ENCODE data around the gene KLHL42. TPM values are rescaled to one million over a fixed set of nuclear protein-coding genes. Genes with fewer than 3 reads are reported as not detected.

KLHL42 gene
- total and polyA plus RNA-seq, 4 donors, result 7.5 to 32.5 (median 15.3) TPM

- DNase-seq (peak in 1 of 3 donors; percentile 4), ATAC-seq (ENCODE audit: insufficient read depth, low FRiP score) (peak; percentile 43)
- 93 to 95% methylated on average over 3 of the region's 3 CpGs for WGBS, 2 donors
- H3K4me1 ChIP-seq (ENCODE audit: control insufficient read depth in 5 of 5, insufficient read depth in 5 of 5, low read length in 5 of 5), result peaks cover 0 to 2% (median 0%) of the 10 kb centered on the region in 5 donors
- peak overlapping the region in 1 of 2 donors; percentile 51 for H3K27ac ChIP-seq (ENCODE audit: low read depth in 1 of 2, low read length in 1 of 2)
- H3K36me3 ChIP-seq (ENCODE audit: control insufficient read depth in 4 of 4, insufficient read depth in 4 of 4, low read length in 4 of 4), result peaks cover 3 to 11% (median 7%) of the 10 kb centered on the region in 4 donors
- no peak overlapping the region for H3K4me3 ChIP-seq
- no peak overlapping the region for H3K9ac ChIP-seq (ENCODE audit: insufficient read depth in 1 of 2, low read length in 2 of 2)
- H3K27me3 ChIP-seq (ENCODE audit: control insufficient read depth in 3 of 3, insufficient read depth in 3 of 3, low read length in 2 of 3), result no peaks in the 10 kb centered on the region
- no peaks in the 10 kb centered on the region for H3K9me3 ChIP-seq (ENCODE audit: control insufficient read depth in 4 of 4, insufficient read depth in 3 of 4, low read length in 3 of 4)
- no peak for TF ChIP-seq CTCF (IDR thresholded peaks at IDR 0.05; ENCODE audit: control extremely low read depth, extremely low read depth)
Observed at GRCh38 chr12:27747111-27747820, 32.8 kb upstream of the KLHL42 start.

GRCh38 chr12:27751386-27752047 is 28.5 kb upstream of the KLHL42 start:
- Histone ChIP-seq H3K4me3 (no peak overlapping the region), H3K9me3 (ENCODE audit: control insufficient read depth in 4 of 4, insufficient read depth in 3 of 4, low read length in 3 of 4) (no peaks in the 10 kb centered on the region), H3K4me1 (ENCODE audit: control insufficient read depth in 5 of 5, insufficient read depth in 5 of 5, low read length in 5 of 5) (peaks cover 0 to 2% (median 0%) of the 10 kb centered on the region in 5 donors), H3K27ac (ENCODE audit: low read depth in 1 of 2, low read length in 1 of 2) (no peak overlapping the region), H3K36me3 (ENCODE audit: control insufficient read depth in 4 of 4, insufficient read depth in 4 of 4, low read length in 4 of 4) (peaks cover 5 to 10% (median 7%) of the 10 kb centered on the region in 4 donors), H3K27me3 (ENCODE audit: control insufficient read depth in 3 of 3, insufficient read depth in 3 of 3, low read length in 2 of 3) (no peaks in the 10 kb centered on the region), H3K9ac (ENCODE audit: insufficient read depth in 1 of 2, low read length in 2 of 2) (no peak overlapping the region)
- peak in 1 of 3 donors; percentile 4 for DNase-seq
- TF ChIP-seq CTCF (IDR thresholded peaks at IDR 0.05; ENCODE audit: control extremely low read depth, extremely low read depth), result no peak
- WGBS, 2 donors, result 85 to 91% methylated on average over 15 of the region's 15 CpGs
- ATAC-seq (ENCODE audit: insufficient read depth, low FRiP score), result no peak

- no peak for TF ChIP-seq CTCF (IDR thresholded peaks at IDR 0.05; ENCODE audit: control extremely low read depth, extremely low read depth)
- no peaks in the 10 kb centered on the region for H3K4me1 ChIP-seq (ENCODE audit: control insufficient read depth in 5 of 5, insufficient read depth in 5 of 5, low read length in 5 of 5)
- no peaks in the 10 kb centered on the region for H3K9me3 ChIP-seq (ENCODE audit: control insufficient read depth in 4 of 4, insufficient read depth in 3 of 4, low read length in 3 of 4)
- no peak overlapping the region for H3K27ac ChIP-seq (ENCODE audit: low read depth in 1 of 2, low read length in 1 of 2)
- no peaks in the 10 kb centered on the region for H3K27me3 ChIP-seq (ENCODE audit: control insufficient read depth in 3 of 3, insufficient read depth in 3 of 3, low read length in 2 of 3)
- H3K4me3 ChIP-seq, result no peak overlapping the region
- DNase-seq (no peak), ATAC-seq (ENCODE audit: insufficient read depth, low FRiP score) (no peak)
- no peak overlapping the region for H3K9ac ChIP-seq (ENCODE audit: insufficient read depth in 1 of 2, low read length in 2 of 2)
- 91 to 98% methylated on average over 3 of the region's 3 CpGs for WGBS, 2 donors
- peaks cover 7 to 14% (median 10%) of the 10 kb centered on the region in 4 donors for H3K36me3 ChIP-seq (ENCODE audit: control insufficient read depth in 4 of 4, insufficient read depth in 4 of 4, low read length in 4 of 4)
Observed at GRCh38 chr12:27754795-27755194, 25.2 kb upstream of the KLHL42 start.

All from lung (tissue), 12 donors.